Measurements from ENCODE around the gene SESN3.

The SESN3 gene

GRCh38 chr11:95119361-95120060 is 111.5 kb downstream of the SESN3 start:
- POLR2A ChIA-PET = no interaction called here
- no peak overlapping the region for H3K4me3 ChIP-seq (ENCODE audit: low read depth, low read length)
- no peaks in the 10 kb centered on the region for H3K9me3 ChIP-seq (ENCODE audit: control insufficient read depth, insufficient read depth, low read depth, low read length)
- H3K27ac ChIP-seq (ENCODE audit: extremely low read depth, low read depth, low read length) = no peak overlapping the region
- no peaks in the 10 kb centered on the region for H3K36me3 ChIP-seq (ENCODE audit: control insufficient read depth in 2 of 2, insufficient read depth in 1 of 2, low read length in 2 of 2)
- no peaks in the 10 kb centered on the region for H3K4me1 ChIP-seq (ENCODE audit: control insufficient read depth, insufficient read depth, low read length)
- CTCF ChIA-PET = interaction anchor here (1.9 kb wide), 1 partner anchor 11 kb away, joined by 6 read pairs; no protein-coding TSS in a partner anchor
- no peak for TF ChIP-seq ZNF416 (tag by site-specific recombination; IDR thresholded peaks at IDR 0.05)
- no peak for TF ChIP-seq ZNF596 (tag by site-specific recombination; IDR thresholded peaks at IDR 0.05)
- no peak for TF ChIP-seq KLF9 (tag by site-specific recombination; IDR thresholded peaks at IDR 0.05; ENCODE audit: low read depth)
- no peak for TF ChIP-seq ZXDB (tag by site-specific recombination; IDR thresholded peaks at IDR 0.05)
- TF ChIP-seq ZNF701 (tag by site-specific recombination; IDR thresholded peaks at IDR 0.05) = no peak
- no peak for TF ChIP-seq ZSCAN30 (tag by site-specific recombination; IDR thresholded peaks at IDR 0.05)
- TF ChIP-seq ZNF335 (tag by site-specific recombination; conservative IDR thresholded peaks at IDR 0.05) = no peak
- no peak for TF ChIP-seq ZNF184 (tag by site-specific recombination; IDR thresholded peaks at IDR 0.05)
- TF ChIP-seq ZNF76 (tag by site-specific recombination; IDR thresholded peaks at IDR 0.05; ENCODE audit: borderline replicate concordance, low read depth) = no peak

GRCh38 chr11:95115597-95115996 is 115.4 kb downstream of the SESN3 start:
- ChIA-PET CTCF (no interaction called here), POLR2A (no interaction called here)
- H3K36me3 ChIP-seq (ENCODE audit: control insufficient read depth in 2 of 2, insufficient read depth in 1 of 2, low read length in 2 of 2) = no peaks in the 10 kb centered on the region
- H3K4me3 ChIP-seq (ENCODE audit: low read depth, low read length) = no peak overlapping the region
- no peak overlapping the region for H3K27ac ChIP-seq (ENCODE audit: extremely low read depth, low read depth, low read length)
- no peak for TF ChIP-seq ZNF138 (tag by site-specific recombination; IDR thresholded peaks at IDR 0.05; ENCODE audit: borderline replicate concordance)
- TF ChIP-seq ZNF623 (tag by site-specific recombination; IDR thresholded peaks at IDR 0.05) = no peak
- TF ChIP-seq ZXDB (tag by site-specific recombination; IDR thresholded peaks at IDR 0.05) = no peak
- no peak for TF ChIP-seq ZBTB21 (tag by site-specific recombination; IDR thresholded peaks at IDR 0.05)
- no peak for TF ChIP-seq HOXC10 (CRISPR knock-in tag; IDR thresholded peaks at IDR 0.05)
- no peak for TF ChIP-seq ZNF48 (tag by site-specific recombination; IDR thresholded peaks at IDR 0.05)
- TF ChIP-seq ZNF621 (tag by site-specific recombination; IDR thresholded peaks at IDR 0.05) = no peak
- H3K9me3 ChIP-seq (ENCODE audit: control insufficient read depth, insufficient read depth, low read depth, low read length) = no peaks in the 10 kb centered on the region
- no peaks in the 10 kb centered on the region for H3K4me1 ChIP-seq (ENCODE audit: control insufficient read depth, insufficient read depth, low read length)

Data from HEK293 (cell line).